Measurements from ENCODE around the gene KIAA1671.

The KIAA1671 gene

GRCh38 chr22:24982301-24983056, 30.0 kb downstream of the KIAA1671 start:
- DNase-seq: no peak

- DNase-seq: no peak
Measured at GRCh38 chr22:24983151-24983550, 30.6 kb downstream of the KIAA1671 start.

- no peak for DNase-seq
Measured at GRCh38 chr22:24984122-24984521, 31.6 kb downstream of the KIAA1671 start.

GRCh38 chr22:24985826-24986214, 33.3 kb downstream of the KIAA1671 start:
- no peak for DNase-seq

GRCh38 chr22:24986816-24987215, 34.3 kb downstream of the KIAA1671 start:
- no peak for DNase-seq

GRCh38 chr22:24989135-24989534, 36.6 kb downstream of the KIAA1671 start:
- DNase-seq: no peak

GRCh38 chr22:24989541-24989951, 37.0 kb downstream of the KIAA1671 start:
- no peak for DNase-seq

GRCh38 chr22:24990344-24990905, 37.9 kb downstream of the KIAA1671 start:
- DNase-seq: no peak

- DNase-seq: no peak
Measured at GRCh38 chr22:24992946-24993345, 40.4 kb downstream of the KIAA1671 start.

GRCh38 chr22:24994070-24994763, 41.7 kb downstream of the KIAA1671 start:
- no peak for DNase-seq

- no peak for DNase-seq
Measured at GRCh38 chr22:24995649-24996180, 43.2 kb downstream of the KIAA1671 start.

GRCh38 chr22:24996420-24996952, 44.0 kb downstream of the KIAA1671 start:
- DNase-seq: no peak

- DNase-seq: no peak
Measured at GRCh38 chr22:24997023-24997422, 44.5 kb downstream of the KIAA1671 start.

- DNase-seq: no peak
Measured at GRCh38 chr22:25000686-25001085, 48.2 kb downstream of the KIAA1671 start.

- DNase-seq: no peak
Measured at GRCh38 chr22:25002241-25002985, 49.9 kb downstream of the KIAA1671 start.

GRCh38 chr22:25006354-25006753, 53.8 kb downstream of the KIAA1671 start:
- DNase-seq: no peak

- DNase-seq: no peak
Measured at GRCh38 chr22:25007444-25008106, 55.1 kb downstream of the KIAA1671 start.

GRCh38 chr22:25008666-25009065, 56.1 kb downstream of the KIAA1671 start:
- DNase-seq: no peak

- no peak for DNase-seq
Measured at GRCh38 chr22:25012741-25013143, 60.2 kb downstream of the KIAA1671 start.

GRCh38 chr22:25013607-25014006, 61.1 kb downstream of the KIAA1671 start:
- no peak for DNase-seq

- DNase-seq: no peak
Measured at GRCh38 chr22:25014896-25015755, 62.6 kb downstream of the KIAA1671 start.
